HCT116 (cell line): Measurements from ENCODE around the gene IGSF11. TPM values are rescaled to one million over a fixed set of nuclear protein-coding genes. Genes with fewer than 3 reads are reported as not detected.
"Not testable (repeated sequence)": the region's sequence is repeated elsewhere in the genome, so short reads cannot be mapped to it uniquely, and the experiment has no call there.

ENCODE experiments used
- ATAC-seq: fragments of 200-7000 bp; cut with Tn5 transposase; 2 replicates; pipeline ENCODE4 v1.9.1; 2020; ENCODE audit warnings: mild to moderate bottlenecking, moderate library complexity
- BruUV-seq: library from RNA; stranded (reverse); fragments of 400-500 nt; replicated peaks from 2 replicates; lab custom pipeline; 2021; lab: Mats Ljungman, UMichigan
- CTCF ChIA-PET: fragments of 300-600 bp; sonication (Branson Sonifier 250); formaldehyde crosslinking; loops from one replicate; lab custom pipeline; 2021; ENCODE audit warnings: antibody characterized with exemption; lab: Charles Lee
- POLR2A ChIA-PET: fragments of 300-600, 350-600 bp; sonication (Branson Sonifier 250); formaldehyde crosslinking; loops from one replicate; lab custom pipeline; 2021; ENCODE audit warnings: antibody characterized with exemption; lab: Charles Lee
- RAD21 ChIA-PET, 2 experiments: fragments of 300-600 bp; sonication (Branson Sonifier 250); formaldehyde crosslinking; loops; one replicate each; lab custom pipeline; 2023; ENCODE audit warnings: low total read pairs in 2 of 2; ENCODE audit not compliant: uncharacterized antibody in 2 of 2, unreplicated experiment in 2 of 2, low non-redundant PET in 1 of 2; lab: Charles Lee
- DNase-seq: peaks from one replicate; pipeline ENCODE4 v3.0.0-alpha.2; 2010; ENCODE audit warnings: low read depth, low spot score
- H2AFZ ChIP-seq: fragments of 200-600 bp; shearing (Covaris generic), sonication (generic); 2 replicates; pipeline ENCODE4 v1.6.1; 2017; ENCODE audit warnings: low read depth, mixed run types, mixed read lengths, antibody characterized with exemption, low read length; ENCODE audit not compliant: poor library complexity, severe bottlenecking
- H3K27ac ChIP-seq: 2 replicates; pipeline ENCODE4 v1.5.1; 2012; ENCODE audit warnings: low read depth, low read length
- H3K27me3 ChIP-seq: fragments of 200-600 bp; sonication (generic); 2 replicates; pipeline ENCODE4 v1.6.1; 2016; ENCODE audit warnings: mixed run types, low read length, mixed read lengths; ENCODE audit not compliant: insufficient read depth
- H3K36me3 ChIP-seq, 2 experiments: fragments of 200-500 bp in 1 of 2; fragments of 200-600 bp in 1 of 2; sonication (Bioruptor generic) in 1 of 2; sonication (generic) in 1 of 2; 2 replicates each; pipeline versions ENCODE4 v1.5.1 to v1.6.1; 2014 to 2016; ENCODE audit warnings: low read length in 2 of 2, inconsistent platforms in 1 of 2, mixed read lengths in 1 of 2, mixed run types in 1 of 2; ENCODE audit not compliant: insufficient read depth in 2 of 2, control insufficient read depth in 1 of 2
- H3K4me1 ChIP-seq, 2 experiments: fragments of 200-600 bp in 1 of 2; sonication (generic) in 1 of 2; 2 replicates each; pipeline versions ENCODE4 v1.5.1 to v1.6.1; 2012 to 2017; ENCODE audit warnings: low read length in 2 of 2, inconsistent platforms in 1 of 2, mild to moderate bottlenecking in 1 of 2, mixed read lengths in 1 of 2, mixed run types in 1 of 2, moderate library complexity in 1 of 2; ENCODE audit not compliant: insufficient read depth in 2 of 2, control insufficient read depth in 1 of 2
- H3K4me2 ChIP-seq: fragments of 200-600 bp; sonication (generic); 2 replicates; pipeline ENCODE4 v1.6.1; 2017; ENCODE audit warnings: mixed run types, low read length, mixed read lengths
- H3K4me3 ChIP-seq, 2 experiments: fragments of 200-600 bp in 1 of 2; sonication (generic) in 1 of 2; replicated peaks in 1 of 2; 2 replicates each; pipeline ENCODE4 v1.5.1; 2011 to 2016; ENCODE audit warnings: low read length in 2 of 2, control low read depth in 1 of 2, low read depth in 1 of 2, mild to moderate bottlenecking in 1 of 2, mixed read lengths in 1 of 2, mixed run types in 1 of 2
- H3K79me2 ChIP-seq: fragments of 200-600 bp; sonication (generic); 2 replicates; pipeline ENCODE4 v1.6.1; 2017; ENCODE audit warnings: mild to moderate bottlenecking, mixed run types, low read length, moderate library complexity, mixed read lengths; ENCODE audit not compliant: insufficient read depth
- H3K9ac ChIP-seq: fragments of 200-600 bp; sonication (generic); 2 replicates; pipeline ENCODE4 v1.6.1; 2016; ENCODE audit warnings: low read length, mixed read lengths
- H3K9me2 ChIP-seq: fragments of 200-600 bp; sonication (generic), shearing (Covaris generic); 2 replicates; pipeline ENCODE4 v1.6.1; 2017; ENCODE audit warnings: mixed run types, mild to moderate bottlenecking, moderate library complexity; ENCODE audit not compliant: insufficient read depth
- H3K9me3 ChIP-seq, 2 experiments: fragments of 200-500 bp in 1 of 2; fragments of 200-600 bp in 1 of 2; sonication (Bioruptor generic) in 1 of 2; sonication (generic) in 1 of 2; 2 replicates each; pipeline ENCODE4 v1.6.1; 2014 to 2017; ENCODE audit warnings: low read length in 2 of 2, mixed read lengths in 2 of 2, inconsistent platforms in 1 of 2, low read depth in 1 of 2, mild to moderate bottlenecking in 1 of 2, mixed run types in 1 of 2, moderate library complexity in 1 of 2; ENCODE audit not compliant: control insufficient read depth in 1 of 2, insufficient read depth in 1 of 2
- H4K20me1 ChIP-seq: fragments of 200-600 bp; sonication (generic), shearing (Covaris generic); 2 replicates; pipeline ENCODE4 v1.6.1; 2017; ENCODE audit warnings: mixed run types, mild to moderate bottlenecking, moderate library complexity; ENCODE audit not compliant: insufficient read depth
- FOSL1 ChIP-seq: IDR thresholded peaks from 2 replicates; pipeline ENCODE4 v1.6.1; 2012; ENCODE audit warnings: low read depth
- SRF ChIP-seq: IDR thresholded peaks from 2 replicates; pipeline ENCODE4 v1.6.1; 2012; ENCODE audit warnings: low read depth
- ZNF274 ChIP-seq: fragments of 200-500 bp; sonication (Bioruptor generic); IDR thresholded peaks from 2 replicates; pipeline ENCODE4 v1.6.1; 2014; ENCODE audit warnings: mild to moderate bottlenecking, low read depth, low read length, inconsistent platforms
- intact Hi-C: fragments of 100-400 bp; cut with micrococcal nuclease; formaldehyde crosslinking; loops from 2 replicates; pipeline ENCODE4 v1.10.0; 2022
- total RNA-seq: library from RNA; stranded (reverse); gene quantifications from one replicate; pipeline ENCODE4 v1.2.1, GENCODE V29; 2021; ENCODE audit not compliant: unreplicated experiment
- TF ChIP-seq, protein P1 (sequence below), 3 experiments: fragments of 200-600 bp in 1 of 3; sonication (generic) in 1 of 3; IDR thresholded peaks in 2 of 3; conservative IDR thresholded peaks in 1 of 3; 2 replicates each; pipeline ENCODE4 v1.5.1; 2012 to 2017; ENCODE audit warnings: low read depth in 2 of 3, low read length in 2 of 3, antibody characterized with exemption in 1 of 3, borderline replicate concordance in 1 of 3, control low read depth in 1 of 3, mild to moderate bottlenecking in 1 of 3, mixed read lengths in 1 of 3, mixed run types in 1 of 3, moderate library complexity in 1 of 3; ENCODE audit not compliant: insufficient read depth in 1 of 3

The IGSF11 gene
- total RNA-seq, 1 experiment from 2014 or later: not detected

DNA sequence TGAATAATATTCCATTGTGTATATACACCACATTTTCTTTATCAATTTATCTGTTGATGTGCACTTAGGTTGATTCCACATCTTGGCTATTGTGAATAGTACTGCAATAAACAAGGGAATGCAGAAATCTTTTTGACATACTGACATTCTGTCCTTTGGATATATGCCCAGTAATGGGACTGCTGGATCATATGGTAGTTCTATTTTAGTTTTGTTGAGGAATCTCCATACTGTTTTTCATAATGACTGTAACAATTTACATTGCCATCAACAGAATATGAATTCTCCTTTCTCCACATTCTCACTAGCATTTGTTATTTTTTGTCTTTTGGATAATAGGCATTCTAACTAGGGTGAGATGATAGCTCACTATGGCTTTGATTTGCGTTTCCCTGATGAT, 174.7 kb downstream of the IGSF11 start (continued):
- TF ChIP-seq ZNF274: no peak
- no peak for TF ChIP-seq FOSL1

DNA sequence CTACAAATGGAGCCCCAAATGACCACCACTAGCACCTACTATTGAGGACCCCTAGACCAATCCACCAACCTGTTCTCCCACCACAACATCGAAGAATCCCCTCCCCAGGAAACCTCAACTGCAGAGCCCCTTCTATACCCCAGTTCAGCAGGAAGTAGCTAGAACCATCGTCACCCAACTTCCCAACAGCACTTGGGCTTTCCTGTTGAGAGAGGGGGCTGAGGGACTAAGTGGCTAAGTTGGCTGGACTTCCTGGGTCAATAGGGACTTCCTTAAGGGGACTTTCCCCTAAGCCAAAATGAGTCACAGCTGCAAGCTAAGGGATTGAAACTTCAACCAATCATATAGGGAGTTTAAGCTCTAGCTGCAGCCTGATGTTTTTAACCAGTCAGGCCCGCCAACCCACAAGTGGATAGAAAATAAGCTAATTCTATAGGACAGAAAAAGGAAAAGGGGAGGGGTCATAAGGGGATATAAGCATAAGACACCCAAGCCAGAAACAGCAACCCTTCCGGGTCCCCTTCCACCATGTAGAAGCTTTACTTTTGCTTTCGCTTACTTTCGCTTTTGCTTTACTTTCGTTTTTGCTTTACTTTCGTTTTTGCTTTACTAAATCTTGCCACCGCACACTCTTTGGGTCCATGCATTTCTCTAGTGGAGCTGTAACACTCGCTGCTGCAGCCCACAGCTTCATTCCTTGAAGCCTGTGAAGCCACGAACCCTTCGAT, 183.0 kb downstream of the IGSF11 start:
- H3K4me2 ChIP-seq, H3K9ac ChIP-seq, ATAC-seq, H3K79me2 ChIP-seq, H2AFZ ChIP-seq, DNase-seq, BruUV-seq, H3K36me3 ChIP-seq, H3K4me3 ChIP-seq, H4K20me1 ChIP-seq, RAD21 ChIA-PET, H3K4me1 ChIP-seq, H3K27me3 ChIP-seq, H3K9me3 ChIP-seq, H3K27ac ChIP-seq, H3K9me2 ChIP-seq, intact Hi-C loops, POLR2A ChIA-PET: not testable (repeated sequence)
- CTCF ChIA-PET: interaction anchor here (1.4 kb wide), 1 partner anchor 31 kb away, joined by 3 read pairs; no protein-coding TSS in a partner anchor

DNA sequence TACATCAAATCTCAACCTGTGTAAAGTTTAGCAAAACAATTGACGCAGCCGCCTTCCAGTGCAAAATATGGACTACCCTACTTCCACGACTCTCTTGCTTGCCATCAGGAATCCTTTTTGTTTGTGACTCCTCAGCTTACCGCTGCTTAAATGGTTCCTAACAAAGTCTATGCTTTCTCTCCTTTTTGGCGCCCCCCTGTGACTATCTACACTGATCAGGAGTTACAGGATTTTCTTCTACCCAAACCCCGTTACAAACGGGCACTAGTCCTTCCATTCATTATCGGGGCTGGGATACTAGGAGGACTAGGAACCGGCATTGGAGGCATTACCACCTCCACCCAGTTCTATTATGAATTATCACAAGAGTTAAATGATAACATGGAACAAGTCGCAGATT, 184.0 kb downstream of the IGSF11 start:
- Histone ChIP-seq H3K9ac (no peak overlapping the region), H3K36me3 (no peaks in the 10 kb centered on the region), H3K4me1 (no peaks in the 10 kb centered on the region), H3K4me3 (no peak overlapping the region), H4K20me1 (no peaks in the 10 kb centered on the region), H3K9me2 (no peaks in the 10 kb centered on the region), H3K4me2 (no peak overlapping the region), H3K27me3 (no peaks in the 10 kb centered on the region), H3K9me3 (no peaks in the 10 kb centered on the region), H2AFZ (no peak overlapping the region), H3K79me2 (no peaks in the 10 kb centered on the region), H3K27ac (no peak overlapping the region)
- no peak for ATAC-seq
- intact Hi-C loops: no loop called here
- ChIA-PET RAD21 (no interaction called here), CTCF (interaction anchor here (1.4 kb wide), 1 partner anchor 32 kb away, joined by 3 read pairs; no protein-coding TSS in a partner anchor), POLR2A (no interaction called here)
- BruUV-seq: no TSS peak
- TF ChIP-seq, protein P1, sequence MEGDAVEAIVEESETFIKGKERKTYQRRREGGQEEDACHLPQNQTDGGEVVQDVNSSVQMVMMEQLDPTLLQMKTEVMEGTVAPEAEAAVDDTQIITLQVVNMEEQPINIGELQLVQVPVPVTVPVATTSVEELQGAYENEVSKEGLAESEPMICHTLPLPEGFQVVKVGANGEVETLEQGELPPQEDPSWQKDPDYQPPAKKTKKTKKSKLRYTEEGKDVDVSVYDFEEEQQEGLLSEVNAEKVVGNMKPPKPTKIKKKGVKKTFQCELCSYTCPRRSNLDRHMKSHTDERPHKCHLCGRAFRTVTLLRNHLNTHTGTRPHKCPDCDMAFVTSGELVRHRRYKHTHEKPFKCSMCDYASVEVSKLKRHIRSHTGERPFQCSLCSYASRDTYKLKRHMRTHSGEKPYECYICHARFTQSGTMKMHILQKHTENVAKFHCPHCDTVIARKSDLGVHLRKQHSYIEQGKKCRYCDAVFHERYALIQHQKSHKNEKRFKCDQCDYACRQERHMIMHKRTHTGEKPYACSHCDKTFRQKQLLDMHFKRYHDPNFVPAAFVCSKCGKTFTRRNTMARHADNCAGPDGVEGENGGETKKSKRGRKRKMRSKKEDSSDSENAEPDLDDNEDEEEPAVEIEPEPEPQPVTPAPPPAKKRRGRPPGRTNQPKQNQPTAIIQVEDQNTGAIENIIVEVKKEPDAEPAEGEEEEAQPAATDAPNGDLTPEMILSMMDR (IDR thresholded peaks at IDR 0.05 in 2 of 3, conservative IDR thresholded peaks at IDR 0.05 in 1 of 3; ENCODE audit: borderline replicate concordance in 1 of 3, insufficient read depth in 1 of 3, low read depth in 2 of 3, low read length in 2 of 3): peak in 1 of 3 experiments; percentile 17; a peak in 2 of 6 replicates
- TF ChIP-seq SRF: no peak
- no peak for DNase-seq

Other genes starting within 250 kb of the IGSF11 start
- not detected for gene TEX55, start 111.3 kb upstream of the IGSF11 start, total RNA-seq
- not detected for gene UPK1B, start 138.8 kb upstream of the IGSF11 start, total RNA-seq
- 15.9 TPM for gene B4GALT4, start 206.0 kb upstream of the IGSF11 start, total RNA-seq